Measurements from ENCODE around the gene MYH13.
A peak's percentile ranks its signal among the peaks of the same experiment; 100 is the strongest.

The MYH13 gene

DNA sequence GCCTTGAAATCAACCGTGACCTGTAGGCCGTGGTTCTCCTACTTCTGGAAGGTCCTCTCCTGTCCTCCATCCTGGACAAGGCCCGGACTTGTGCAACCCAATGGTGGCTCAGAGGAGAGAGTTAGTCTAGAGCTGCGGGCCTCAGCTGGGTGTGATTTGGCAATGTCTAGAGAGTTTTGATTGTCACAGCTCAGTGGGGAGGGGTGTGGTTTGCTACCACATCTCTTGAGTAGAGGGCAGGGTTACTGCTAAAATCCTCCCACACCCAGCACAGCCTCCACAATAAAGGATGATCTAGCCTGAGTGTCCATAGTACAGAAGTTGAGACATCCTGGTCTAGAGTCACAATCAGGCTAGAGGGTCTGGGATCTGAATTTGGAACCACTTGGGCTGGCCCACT is 40.3 kb downstream of the MYH13 start:
- TF ChIP-seq MYC (IDR thresholded peaks at IDR 0.05; ENCODE audit: low read depth, low read length) = no peak
- TF ChIP-seq, protein P1, sequence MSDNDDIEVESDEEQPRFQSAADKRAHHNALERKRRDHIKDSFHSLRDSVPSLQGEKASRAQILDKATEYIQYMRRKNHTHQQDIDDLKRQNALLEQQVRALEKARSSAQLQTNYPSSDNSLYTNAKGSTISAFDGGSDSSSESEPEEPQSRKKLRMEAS (IDR thresholded peaks at IDR 0.05; ENCODE audit: low read depth, low read length) = no peak
- TF ChIP-seq, protein P2, sequence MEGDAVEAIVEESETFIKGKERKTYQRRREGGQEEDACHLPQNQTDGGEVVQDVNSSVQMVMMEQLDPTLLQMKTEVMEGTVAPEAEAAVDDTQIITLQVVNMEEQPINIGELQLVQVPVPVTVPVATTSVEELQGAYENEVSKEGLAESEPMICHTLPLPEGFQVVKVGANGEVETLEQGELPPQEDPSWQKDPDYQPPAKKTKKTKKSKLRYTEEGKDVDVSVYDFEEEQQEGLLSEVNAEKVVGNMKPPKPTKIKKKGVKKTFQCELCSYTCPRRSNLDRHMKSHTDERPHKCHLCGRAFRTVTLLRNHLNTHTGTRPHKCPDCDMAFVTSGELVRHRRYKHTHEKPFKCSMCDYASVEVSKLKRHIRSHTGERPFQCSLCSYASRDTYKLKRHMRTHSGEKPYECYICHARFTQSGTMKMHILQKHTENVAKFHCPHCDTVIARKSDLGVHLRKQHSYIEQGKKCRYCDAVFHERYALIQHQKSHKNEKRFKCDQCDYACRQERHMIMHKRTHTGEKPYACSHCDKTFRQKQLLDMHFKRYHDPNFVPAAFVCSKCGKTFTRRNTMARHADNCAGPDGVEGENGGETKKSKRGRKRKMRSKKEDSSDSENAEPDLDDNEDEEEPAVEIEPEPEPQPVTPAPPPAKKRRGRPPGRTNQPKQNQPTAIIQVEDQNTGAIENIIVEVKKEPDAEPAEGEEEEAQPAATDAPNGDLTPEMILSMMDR (IDR thresholded peaks at IDR 0.05; ENCODE audit: low read depth, low read length) = no peak
- no peak for TF ChIP-seq POLR2A (IDR thresholded peaks at IDR 0.05; ENCODE audit: extremely low read depth, insufficient read length)
- peak; percentile 56 for DNase-seq (ENCODE audit: low read depth)
- no peak overlapping the region for H3K4me3 ChIP-seq (ENCODE audit: low read depth, low read length)

DNA sequence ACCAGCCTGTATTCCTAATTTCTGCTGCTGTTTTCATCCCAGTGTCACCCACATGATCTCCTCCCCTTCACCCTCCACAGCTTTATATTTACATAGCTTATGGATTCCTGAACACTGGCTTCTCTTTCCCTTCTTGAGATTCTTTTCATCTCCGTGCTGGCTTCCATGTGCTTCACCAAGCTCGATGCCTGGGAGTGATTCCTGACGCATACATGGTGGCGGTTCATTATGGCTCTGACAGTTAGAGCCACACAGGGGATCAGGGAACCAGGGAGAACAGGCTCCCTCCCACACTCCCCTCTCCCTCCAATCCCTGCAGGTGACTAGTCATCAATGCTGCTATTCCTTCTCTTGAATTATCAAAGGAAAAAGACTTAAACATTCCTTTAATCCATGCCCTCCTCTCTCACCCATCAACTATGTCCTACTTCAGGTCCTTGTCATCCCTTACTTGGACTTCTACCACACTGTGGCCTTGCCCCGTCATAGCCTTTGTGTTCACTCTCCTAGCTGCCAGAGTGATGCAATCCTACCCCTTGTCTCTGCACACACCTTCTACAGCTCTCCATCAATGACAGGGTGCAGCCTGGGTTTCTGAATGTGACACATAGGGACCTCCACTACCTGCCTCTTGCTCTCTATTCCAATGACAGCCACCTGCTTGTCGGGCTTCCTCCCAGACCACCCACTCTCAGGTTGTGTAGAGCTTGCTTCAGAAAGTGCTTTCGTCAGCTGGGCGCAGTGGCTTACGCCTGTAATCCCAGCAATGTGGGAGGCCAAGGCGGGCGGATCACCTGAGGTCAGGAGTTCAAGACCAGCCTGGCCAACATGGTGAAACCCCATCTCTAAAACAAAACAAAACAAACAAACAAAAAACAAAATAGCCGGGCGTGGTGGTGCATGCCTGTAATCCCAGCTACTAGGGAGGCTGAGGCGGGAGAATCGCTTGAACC is 43.6 kb downstream of the MYH13 start:
- TF ChIP-seq, protein P1 (IDR thresholded peaks at IDR 0.05; ENCODE audit: low read depth, low read length) = no peak
- no peak for TF ChIP-seq MYC (IDR thresholded peaks at IDR 0.05; ENCODE audit: low read depth, low read length)
- no peak for TF ChIP-seq POLR2A (IDR thresholded peaks at IDR 0.05; ENCODE audit: extremely low read depth, insufficient read length)
- TF ChIP-seq, protein P2 (IDR thresholded peaks at IDR 0.05; ENCODE audit: low read depth, low read length) = no peak
- no peak overlapping the region for H3K4me3 ChIP-seq (ENCODE audit: low read depth, low read length)
- DNase-seq (ENCODE audit: low read depth) = no peak

DNA sequence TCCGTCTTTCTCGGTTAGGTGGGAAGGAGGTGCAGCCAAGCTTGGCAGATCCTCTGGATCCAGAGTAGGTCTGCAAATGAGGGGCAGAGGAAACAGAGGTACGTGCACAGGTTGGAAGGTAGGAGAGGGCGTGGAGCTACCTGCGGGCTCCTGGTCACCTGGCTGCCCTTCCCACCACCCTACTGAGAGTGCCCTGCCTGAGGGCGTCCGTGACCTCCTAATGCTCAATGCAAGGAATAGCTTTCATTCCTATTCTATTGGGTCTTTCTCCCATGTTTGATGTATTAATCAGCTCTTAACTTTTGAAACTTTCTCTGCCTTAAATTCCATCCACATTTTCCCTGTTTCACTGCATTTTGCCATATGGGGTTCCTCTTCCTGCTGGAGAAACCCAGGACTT is 44.6 kb downstream of the MYH13 start:
- no peak overlapping the region for H3K4me3 ChIP-seq (ENCODE audit: low read depth, low read length)
- TF ChIP-seq, protein P1 (IDR thresholded peaks at IDR 0.05; ENCODE audit: low read depth, low read length) = no peak
- TF ChIP-seq POLR2A (IDR thresholded peaks at IDR 0.05; ENCODE audit: extremely low read depth, insufficient read length) = no peak
- TF ChIP-seq, protein P2 (IDR thresholded peaks at IDR 0.05; ENCODE audit: low read depth, low read length) = no peak
- TF ChIP-seq MYC (IDR thresholded peaks at IDR 0.05; ENCODE audit: low read depth, low read length) = no peak
- DNase-seq (ENCODE audit: low read depth) = no peak

DNA sequence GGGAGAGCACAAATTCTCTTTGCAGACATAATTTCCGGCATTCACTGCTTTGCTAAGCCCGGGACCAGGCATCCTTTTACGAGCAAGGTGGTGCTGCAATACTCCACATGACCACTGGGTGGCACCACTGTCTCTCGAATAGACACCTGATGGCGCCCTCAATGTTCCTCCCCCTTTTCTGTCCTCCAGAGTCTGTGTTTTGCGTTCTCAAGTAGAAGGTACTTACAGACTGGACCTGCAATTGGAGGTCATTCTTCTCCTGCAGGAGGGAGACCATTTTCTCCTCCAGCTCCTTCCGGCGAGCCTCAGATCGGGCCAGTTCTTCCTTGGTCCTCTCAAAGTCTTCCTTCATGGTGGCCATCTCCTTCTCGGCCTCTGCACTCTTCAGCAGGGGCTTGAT is 45.2 kb downstream of the MYH13 start:
- DNase-seq (ENCODE audit: low read depth) = peak; percentile 86
- H3K4me3 ChIP-seq (ENCODE audit: low read depth, low read length) = no peak overlapping the region
- TF ChIP-seq, protein P1 (IDR thresholded peaks at IDR 0.05; ENCODE audit: low read depth, low read length) = peak; percentile 32; the same call in 1 of the 2 replicates
- no peak for TF ChIP-seq POLR2A (IDR thresholded peaks at IDR 0.05; ENCODE audit: extremely low read depth, insufficient read length)
- TF ChIP-seq, protein P2 (IDR thresholded peaks at IDR 0.05; ENCODE audit: low read depth, low read length) = peak; percentile 93
- TF ChIP-seq MYC (IDR thresholded peaks at IDR 0.05; ENCODE audit: low read depth, low read length) = no peak

DNA sequence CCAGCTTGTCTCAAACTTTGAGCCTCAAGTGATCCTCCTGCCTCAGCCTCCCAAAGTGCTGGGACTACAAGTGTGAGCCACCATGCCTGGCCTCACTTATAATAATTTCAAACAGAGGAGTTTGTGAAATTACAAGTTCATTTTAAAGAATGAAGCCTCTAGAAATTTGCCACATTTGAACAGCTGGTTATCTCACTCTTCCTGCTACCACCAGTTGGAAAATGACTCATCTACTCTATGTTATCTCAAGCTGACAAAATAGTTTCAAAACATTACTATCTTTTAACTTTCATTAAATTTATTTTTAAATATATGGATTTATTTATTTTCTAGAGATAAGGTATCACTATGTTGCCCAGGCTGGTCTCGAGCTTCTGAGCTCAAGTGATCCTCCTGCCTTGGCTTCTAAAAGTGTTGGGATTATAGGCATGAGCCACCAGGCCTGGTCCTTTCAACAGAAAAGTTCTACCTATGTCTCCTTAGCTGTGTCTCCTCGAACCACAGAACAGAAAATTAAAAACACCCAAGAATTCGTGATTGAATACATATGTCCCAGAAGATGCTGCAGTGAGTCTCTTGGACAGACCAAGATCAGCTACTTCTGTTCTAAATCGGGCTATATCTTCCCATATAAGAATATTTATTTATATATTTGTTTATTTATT is 47.6 kb downstream of the MYH13 start:
- TF ChIP-seq, protein P2 (IDR thresholded peaks at IDR 0.05; ENCODE audit: low read depth, low read length) = no peak
- TF ChIP-seq MYC (IDR thresholded peaks at IDR 0.05; ENCODE audit: low read depth, low read length) (no peak), POLR2A (IDR thresholded peaks at IDR 0.05; ENCODE audit: extremely low read depth, insufficient read length) (no peak)
- TF ChIP-seq, protein P1 (IDR thresholded peaks at IDR 0.05; ENCODE audit: low read depth, low read length) = no peak
- no peak overlapping the region for H3K4me3 ChIP-seq (ENCODE audit: low read depth, low read length)
- no peak for DNase-seq (ENCODE audit: low read depth)

All from NB4 (cell line).